Measurements from ENCODE around the gene AADAT. TPM values are rescaled to one million over a fixed set of nuclear protein-coding genes. Genes with fewer than 3 reads are reported as not detected.
"Not testable (repeated sequence)": the region's sequence is repeated elsewhere in the genome, so short reads cannot be mapped to it uniquely, and the experiment has no call there.

AADAT gene
- total and polyA plus RNA-seq, 4 donors, result 10.2 to 38.4 (median 24.5) TPM

GRCh38 chr4:170114636-170115035 lies 24.9 kb upstream of the AADAT start:
- no peak for DNase-seq (ENCODE audit: low read depth in 4 of 6, low spot score in 6 of 6)
- Histone ChIP-seq H3K27ac (ENCODE audit: low read depth, low read length) (no peak overlapping the region), H3K36me3 (ENCODE audit: control insufficient read depth, insufficient read depth, low read length) (no peaks in the 10 kb centered on the region), H3K27me3 (ENCODE audit: control insufficient read depth, insufficient read depth, low read length) (no peaks in the 10 kb centered on the region), H3K4me1 (ENCODE audit: control insufficient read depth, insufficient read depth, low read length) (peaks cover 1% of the 10 kb centered on the region), H3K9me3 (ENCODE audit: control insufficient read depth, insufficient read depth, low read length) (no peaks in the 10 kb centered on the region), H3K4me3 (ENCODE audit: low read depth, low read length) (no peak overlapping the region)
- WGBS (ENCODE audit: insufficient coverage), result 100% methylated on average over 1 of the region's 4 CpGs

- DNase-seq (ENCODE audit: low read depth in 4 of 6, low spot score in 6 of 6); H3K9me3 ChIP-seq (ENCODE audit: control insufficient read depth, insufficient read depth, low read length); H3K27ac ChIP-seq (ENCODE audit: low read depth, low read length); H3K4me1 ChIP-seq (ENCODE audit: control insufficient read depth, insufficient read depth, low read length); H3K27me3 ChIP-seq (ENCODE audit: control insufficient read depth, insufficient read depth, low read length); H3K4me3 ChIP-seq (ENCODE audit: low read depth, low read length); H3K36me3 ChIP-seq (ENCODE audit: control insufficient read depth, insufficient read depth, low read length): not testable (repeated sequence)
- no CpG with 5 or more reads among the region's 1 CpG for WGBS (ENCODE audit: insufficient coverage)
These were observed 24.4 kb upstream of the AADAT start for GRCh38 chr4:170114183-170114582.

- H3K27me3 ChIP-seq (ENCODE audit: control insufficient read depth, insufficient read depth, low read length), result no peaks in the 10 kb centered on the region
- H3K4me3 ChIP-seq (ENCODE audit: low read depth, low read length), result no peak overlapping the region
- no peaks in the 10 kb centered on the region for H3K36me3 ChIP-seq (ENCODE audit: control insufficient read depth, insufficient read depth, low read length)
- WGBS (ENCODE audit: insufficient coverage), result no CpG with 5 or more reads among the region's 3 CpGs
- H3K9me3 ChIP-seq (ENCODE audit: control insufficient read depth, insufficient read depth, low read length), result no peaks in the 10 kb centered on the region
- no peak overlapping the region for H3K27ac ChIP-seq (ENCODE audit: low read depth, low read length)
- H3K4me1 ChIP-seq (ENCODE audit: control insufficient read depth, insufficient read depth, low read length), result peaks cover 3% of the 10 kb centered on the region
- no peak for DNase-seq (ENCODE audit: low read depth in 4 of 6, low spot score in 6 of 6)
These were observed 21.8 kb upstream of the AADAT start for GRCh38 chr4:170111546-170111945.

DNA sequence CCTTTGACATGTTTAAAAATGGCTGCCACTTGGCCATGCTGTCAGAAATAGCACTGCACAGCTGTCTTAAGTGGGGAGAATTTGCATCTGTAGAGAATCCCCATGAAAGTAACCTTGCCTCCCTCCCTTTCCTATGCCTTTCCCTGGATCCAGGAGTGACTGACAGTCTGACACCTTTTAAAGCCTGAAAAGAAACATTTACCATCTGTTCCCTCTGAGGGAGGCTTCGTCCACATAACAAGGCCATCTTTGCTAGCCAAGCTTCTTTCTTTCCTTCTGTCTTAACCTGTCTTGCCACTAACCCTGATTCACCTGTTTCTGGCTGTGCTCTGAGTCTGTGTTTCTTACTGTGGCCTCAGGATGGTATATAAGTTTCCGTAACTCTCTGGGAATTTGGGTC lies 21.3 kb upstream of the AADAT start:
- no CpG with 5 or more reads among the region's 2 CpGs for WGBS (ENCODE audit: insufficient coverage)
- H3K27ac ChIP-seq (ENCODE audit: low read depth, low read length), result no peak overlapping the region
- DNase-seq (ENCODE audit: low read depth in 4 of 6, low spot score in 6 of 6), result peak in 1 of 6 donors; percentile 13
- H3K4me1 ChIP-seq (ENCODE audit: control insufficient read depth, insufficient read depth, low read length), result peaks cover 3% of the 10 kb centered on the region
- H3K9me3 ChIP-seq (ENCODE audit: control insufficient read depth, insufficient read depth, low read length), result no peaks in the 10 kb centered on the region
- no peaks in the 10 kb centered on the region for H3K36me3 ChIP-seq (ENCODE audit: control insufficient read depth, insufficient read depth, low read length)
- no peak overlapping the region for H3K4me3 ChIP-seq (ENCODE audit: low read depth, low read length)
- no peaks in the 10 kb centered on the region for H3K27me3 ChIP-seq (ENCODE audit: control insufficient read depth, insufficient read depth, low read length)

GRCh38 chr4:170110285-170110672 lies 20.5 kb upstream of the AADAT start:
- no peak overlapping the region for H3K4me3 ChIP-seq (ENCODE audit: low read depth, low read length)
- H3K27ac ChIP-seq (ENCODE audit: low read depth, low read length), result no peak overlapping the region
- H3K4me1 ChIP-seq (ENCODE audit: control insufficient read depth, insufficient read depth, low read length), result peaks cover 3% of the 10 kb centered on the region
- no peak for DNase-seq (ENCODE audit: low read depth in 4 of 6, low spot score in 6 of 6)
- no peaks in the 10 kb centered on the region for H3K9me3 ChIP-seq (ENCODE audit: control insufficient read depth, insufficient read depth, low read length)
- no peaks in the 10 kb centered on the region for H3K36me3 ChIP-seq (ENCODE audit: control insufficient read depth, insufficient read depth, low read length)
- H3K27me3 ChIP-seq (ENCODE audit: control insufficient read depth, insufficient read depth, low read length), result no peaks in the 10 kb centered on the region
- WGBS (ENCODE audit: insufficient coverage), result 59% methylated on average over 2 of the region's 5 CpGs

- Histone ChIP-seq H3K4me3 (ENCODE audit: low read depth, low read length) (no peak overlapping the region), H3K9me3 (ENCODE audit: control insufficient read depth, insufficient read depth, low read length) (no peaks in the 10 kb centered on the region), H3K4me1 (ENCODE audit: control insufficient read depth, insufficient read depth, low read length) (peaks cover 3% of the 10 kb centered on the region), H3K36me3 (ENCODE audit: control insufficient read depth, insufficient read depth, low read length) (no peaks in the 10 kb centered on the region), H3K27ac (ENCODE audit: low read depth, low read length) (no peak overlapping the region), H3K27me3 (ENCODE audit: control insufficient read depth, insufficient read depth, low read length) (no peaks in the 10 kb centered on the region)
- 18% methylated on average over 4 of the region's 6 CpGs for WGBS (ENCODE audit: insufficient coverage)
- DNase-seq (ENCODE audit: low read depth in 4 of 6, low spot score in 6 of 6), result peak in 5 of 6 donors; percentile 48 to 94 (median 54)
These were observed 20.0 kb upstream of the AADAT start for GRCh38 chr4:170109586-170110284.

DNA sequence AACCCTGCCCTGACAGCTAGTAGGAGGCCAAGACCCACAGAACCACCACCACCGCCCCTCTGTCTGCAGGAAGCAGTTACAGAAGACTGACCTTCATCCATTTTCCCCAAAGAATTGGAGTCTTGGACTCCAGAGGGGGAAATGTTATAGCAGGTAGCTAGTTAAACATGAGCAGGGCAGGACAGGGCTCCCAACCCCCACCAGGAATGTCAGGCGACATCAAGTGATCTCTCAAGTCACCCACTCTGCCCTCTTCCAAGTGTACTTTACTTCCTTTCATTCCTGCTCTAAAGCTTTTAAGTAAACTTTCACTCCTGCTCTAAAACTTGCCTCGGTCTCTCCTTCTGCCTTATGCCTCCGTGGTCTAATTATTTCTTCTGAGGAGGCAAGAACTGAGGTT lies 17.1 kb upstream of the AADAT start:
- no peak for DNase-seq (ENCODE audit: low read depth in 4 of 6, low spot score in 6 of 6)
- no peaks in the 10 kb centered on the region for H3K9me3 ChIP-seq (ENCODE audit: control insufficient read depth, insufficient read depth, low read length)
- 60% methylated on average over 1 of the region's 4 CpGs for WGBS (ENCODE audit: insufficient coverage)
- H3K27me3 ChIP-seq (ENCODE audit: control insufficient read depth, insufficient read depth, low read length), result no peaks in the 10 kb centered on the region
- no peak overlapping the region for H3K4me3 ChIP-seq (ENCODE audit: low read depth, low read length)
- H3K4me1 ChIP-seq (ENCODE audit: control insufficient read depth, insufficient read depth, low read length), result peaks cover 3% of the 10 kb centered on the region
- H3K27ac ChIP-seq (ENCODE audit: low read depth, low read length), result no peak overlapping the region
- H3K36me3 ChIP-seq (ENCODE audit: control insufficient read depth, insufficient read depth, low read length), result no peaks in the 10 kb centered on the region

DNA sequence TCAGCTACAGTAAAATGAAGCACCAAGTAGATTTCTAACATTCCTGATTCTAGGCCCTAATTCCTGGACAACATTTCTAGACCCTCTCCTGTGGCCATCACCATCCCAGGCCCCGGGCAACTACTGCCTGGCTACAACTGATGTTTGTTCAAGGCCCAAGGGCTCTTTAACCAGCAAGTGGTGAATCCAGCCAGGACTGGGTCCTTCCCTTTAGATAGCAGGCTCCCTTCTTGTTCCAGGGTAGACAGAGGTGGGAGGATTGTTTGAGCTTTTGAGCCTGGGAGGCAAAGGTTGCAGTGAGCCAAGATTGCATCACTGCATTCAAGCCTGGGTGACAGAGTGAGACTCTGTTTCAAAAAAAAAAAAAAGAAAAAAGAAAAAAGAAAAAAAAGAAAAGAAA lies 12.7 kb upstream of the AADAT start:
- Histone ChIP-seq H3K4me1 (ENCODE audit: control insufficient read depth, insufficient read depth, low read length) (no peaks in the 10 kb centered on the region), H3K36me3 (ENCODE audit: control insufficient read depth, insufficient read depth, low read length) (no peaks in the 10 kb centered on the region), H3K27ac (ENCODE audit: low read depth, low read length) (no peak overlapping the region), H3K9me3 (ENCODE audit: control insufficient read depth, insufficient read depth, low read length) (no peaks in the 10 kb centered on the region), H3K4me3 (ENCODE audit: low read depth, low read length) (no peak overlapping the region), H3K27me3 (ENCODE audit: control insufficient read depth, insufficient read depth, low read length) (no peaks in the 10 kb centered on the region)
- WGBS (ENCODE audit: insufficient coverage), result 83% methylated on average over 1 of the region's 1 CpG
- no peak for DNase-seq (ENCODE audit: low read depth in 4 of 6, low spot score in 6 of 6)

- H3K36me3 ChIP-seq (ENCODE audit: control insufficient read depth, insufficient read depth, low read length); H3K9me3 ChIP-seq (ENCODE audit: control insufficient read depth, insufficient read depth, low read length); H3K4me1 ChIP-seq (ENCODE audit: control insufficient read depth, insufficient read depth, low read length); H3K4me3 ChIP-seq (ENCODE audit: low read depth, low read length); DNase-seq (ENCODE audit: low read depth in 4 of 6, low spot score in 6 of 6); H3K27ac ChIP-seq (ENCODE audit: low read depth, low read length); H3K27me3 ChIP-seq (ENCODE audit: control insufficient read depth, insufficient read depth, low read length): not testable (repeated sequence)
- 95% methylated on average over 2 of the region's 2 CpGs for WGBS (ENCODE audit: insufficient coverage)
These were observed 8.4 kb upstream of the AADAT start for GRCh38 chr4:170098171-170098570.

DNA sequence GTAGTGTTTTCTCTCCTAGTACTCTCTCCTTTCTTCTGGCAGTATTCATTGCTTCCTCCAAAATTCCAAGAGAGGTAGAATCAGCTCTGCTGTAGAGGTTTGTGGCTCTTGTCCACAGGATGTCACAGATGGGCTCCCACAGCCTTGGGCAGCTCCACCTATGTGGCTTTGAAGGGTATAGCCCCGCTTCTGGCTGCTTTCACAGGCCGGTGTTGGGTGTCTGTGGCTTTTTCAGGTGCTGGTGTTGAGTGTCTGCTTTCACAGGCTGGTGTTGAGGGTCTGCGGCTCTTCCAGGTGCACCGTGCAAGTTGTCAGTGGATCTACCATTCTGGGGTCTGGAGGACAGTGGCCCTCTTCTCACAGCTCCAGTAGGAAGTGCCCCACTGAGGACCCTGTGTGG lies 7.9 kb upstream of the AADAT start:
- 100% methylated on average over 4 of the region's 4 CpGs for WGBS (ENCODE audit: insufficient coverage)
- Histone ChIP-seq H3K9me3 (ENCODE audit: control insufficient read depth, insufficient read depth, low read length) (no peaks in the 10 kb centered on the region), H3K36me3 (ENCODE audit: control insufficient read depth, insufficient read depth, low read length) (no peaks in the 10 kb centered on the region)

More for the DNA sequence above, 7.9 kb upstream of the AADAT start:
- Histone ChIP-seq H3K27ac (ENCODE audit: low read depth, low read length) (no peak overlapping the region), H3K27me3 (ENCODE audit: control insufficient read depth, insufficient read depth, low read length) (no peaks in the 10 kb centered on the region), H3K4me1 (ENCODE audit: control insufficient read depth, insufficient read depth, low read length) (no peaks in the 10 kb centered on the region), H3K4me3 (ENCODE audit: low read depth, low read length) (no peak overlapping the region)
- no peak for DNase-seq (ENCODE audit: low read depth in 4 of 6, low spot score in 6 of 6)
